ENCODE measurements around the gene KNOP1.
"Not testable (repeated sequence)": the region's sequence is repeated elsewhere in the genome, so short reads cannot be mapped to it uniquely, and the experiment has no call there.

DNA sequence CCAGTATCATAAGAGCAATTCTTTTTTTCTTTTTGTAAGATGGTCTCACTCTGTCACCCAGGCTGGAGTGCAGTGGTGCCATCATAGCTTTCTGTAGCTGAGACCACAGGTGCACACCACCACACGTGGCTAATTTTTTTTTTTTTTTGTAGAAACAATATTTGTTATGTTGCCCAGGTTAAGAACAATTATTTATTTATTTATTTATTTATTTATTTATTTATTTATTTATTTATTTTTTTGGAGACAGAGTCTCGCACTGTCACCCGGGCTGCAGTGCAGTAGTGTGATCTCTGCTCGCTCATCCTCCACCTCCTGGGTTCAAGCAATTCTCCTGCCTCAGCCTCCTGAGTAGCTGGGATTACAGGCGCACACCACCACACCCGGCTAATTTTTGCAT is 38.7 kb downstream of the KNOP1 start:
- TF ChIP-seq, protein P1, sequence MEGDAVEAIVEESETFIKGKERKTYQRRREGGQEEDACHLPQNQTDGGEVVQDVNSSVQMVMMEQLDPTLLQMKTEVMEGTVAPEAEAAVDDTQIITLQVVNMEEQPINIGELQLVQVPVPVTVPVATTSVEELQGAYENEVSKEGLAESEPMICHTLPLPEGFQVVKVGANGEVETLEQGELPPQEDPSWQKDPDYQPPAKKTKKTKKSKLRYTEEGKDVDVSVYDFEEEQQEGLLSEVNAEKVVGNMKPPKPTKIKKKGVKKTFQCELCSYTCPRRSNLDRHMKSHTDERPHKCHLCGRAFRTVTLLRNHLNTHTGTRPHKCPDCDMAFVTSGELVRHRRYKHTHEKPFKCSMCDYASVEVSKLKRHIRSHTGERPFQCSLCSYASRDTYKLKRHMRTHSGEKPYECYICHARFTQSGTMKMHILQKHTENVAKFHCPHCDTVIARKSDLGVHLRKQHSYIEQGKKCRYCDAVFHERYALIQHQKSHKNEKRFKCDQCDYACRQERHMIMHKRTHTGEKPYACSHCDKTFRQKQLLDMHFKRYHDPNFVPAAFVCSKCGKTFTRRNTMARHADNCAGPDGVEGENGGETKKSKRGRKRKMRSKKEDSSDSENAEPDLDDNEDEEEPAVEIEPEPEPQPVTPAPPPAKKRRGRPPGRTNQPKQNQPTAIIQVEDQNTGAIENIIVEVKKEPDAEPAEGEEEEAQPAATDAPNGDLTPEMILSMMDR (conservative IDR thresholded peaks at IDR 0.05): not testable (repeated sequence)
- TF ChIP-seq EZH2 (IDR thresholded peaks at IDR 0.05; ENCODE audit: low read depth): not testable (repeated sequence)
